Esophagus (tissue), 2 donors: ENCODE measurements around the gene SMAD6. TPM values are rescaled to one million over a fixed set of nuclear protein-coding genes. Genes with fewer than 3 reads are reported as not detected.
"Not testable (repeated sequence)": the region's sequence is repeated elsewhere in the genome, so short reads cannot be mapped to it uniquely, and the experiment has no call there.

Experiments
- H3K27ac ChIP-seq, 2 donors: one replicate each; pipeline ENCODE4 v1.5.1; 2013; ENCODE audit warnings: low read depth in 2 of 2, mild to moderate bottlenecking in 2 of 2, inconsistent platforms in 1 of 2, low read length in 1 of 2, moderate library complexity in 1 of 2
- H3K27me3 ChIP-seq, 2 donors: one replicate each; pipeline ENCODE4 v1.6.1; 2013; ENCODE audit warnings: low read length in 2 of 2, control low read depth in 1 of 2, mild to moderate bottlenecking in 1 of 2; ENCODE audit not compliant: insufficient read depth in 2 of 2, control insufficient read depth in 1 of 2
- H3K36me3 ChIP-seq, 2 donors: one replicate each; pipeline ENCODE4 v1.6.1; 2013; ENCODE audit warnings: low read length in 1 of 2; ENCODE audit not compliant: control insufficient read depth in 2 of 2, insufficient read depth in 2 of 2
- H3K4me1 ChIP-seq, 2 donors: one replicate each; pipeline ENCODE4 v1.6.1; 2013; ENCODE audit warnings: low read length in 1 of 2; ENCODE audit not compliant: control insufficient read depth in 2 of 2, insufficient read depth in 2 of 2
- H3K4me3 ChIP-seq, 2 donors: one replicate each; pipeline ENCODE4 v1.5.1; 2013; ENCODE audit warnings: low read length in 2 of 2, mild to moderate bottlenecking in 2 of 2, low read depth in 1 of 2, moderate library complexity in 1 of 2
- H3K9me3 ChIP-seq, 2 donors: one replicate each; pipeline ENCODE4 v1.6.1; 2013; ENCODE audit warnings: mild to moderate bottlenecking in 2 of 2, low read depth in 1 of 2, low read length in 1 of 2, moderate library complexity in 1 of 2; ENCODE audit not compliant: control insufficient read depth in 2 of 2, insufficient read depth in 1 of 2
- WGBS, 2 donors: extraction: QIAGEN DNeasy Blood & Tissue Kit; methylation state at CpG; one replicate each; pipeline ENCODE4 v1.1.7; 2013; 5-methylcytosine and 5-hydroxymethylcytosine counted together
- polyA plus RNA-seq, 2 donors: library from polyadenylated mRNA; stranded (reverse); fragments of 200-250 nt; gene quantifications; one replicate each; pipeline ENCODE4 v1.2.3, GENCODE V29; 2013
- donor health status: healthy with polysubstance abuse.
- donor health status: Bipolar disorder and iron deficiency.

Gene SMAD6
- polyA plus RNA-seq, 2 donors: 0.75 to 1.6 TPM

DNA sequence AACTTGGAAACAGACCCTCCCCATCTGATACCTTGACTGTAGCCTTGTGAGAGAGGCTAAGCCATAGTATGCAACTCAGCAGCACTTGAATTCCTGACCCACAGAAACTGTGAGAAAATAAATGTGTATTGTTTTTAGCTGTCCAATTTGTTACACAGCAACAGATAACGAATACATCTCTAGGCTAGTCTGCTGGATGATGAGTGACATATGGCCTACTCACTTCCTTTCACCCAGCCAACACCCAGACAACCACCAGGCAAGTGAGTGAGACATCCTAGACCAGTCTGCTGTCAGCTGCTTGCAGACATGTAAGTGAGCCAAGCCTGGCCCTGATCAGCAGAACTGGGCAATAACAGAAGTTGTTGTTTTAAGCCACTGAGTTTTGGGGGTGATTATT, 19.2 kb upstream of the SMAD6 start:
- WGBS, 2 donors: 88 to 100% methylated on average over 1 of the region's 1 CpG
- no peak overlapping the region for H3K4me3 ChIP-seq
- H3K27me3 ChIP-seq: no peaks in the 10 kb centered on the region
- H3K36me3 ChIP-seq: no peaks in the 10 kb centered on the region
- H3K4me1 ChIP-seq: no peaks in the 10 kb centered on the region
- H3K9me3 ChIP-seq: no peaks in the 10 kb centered on the region
- no peak overlapping the region for H3K27ac ChIP-seq

DNA sequence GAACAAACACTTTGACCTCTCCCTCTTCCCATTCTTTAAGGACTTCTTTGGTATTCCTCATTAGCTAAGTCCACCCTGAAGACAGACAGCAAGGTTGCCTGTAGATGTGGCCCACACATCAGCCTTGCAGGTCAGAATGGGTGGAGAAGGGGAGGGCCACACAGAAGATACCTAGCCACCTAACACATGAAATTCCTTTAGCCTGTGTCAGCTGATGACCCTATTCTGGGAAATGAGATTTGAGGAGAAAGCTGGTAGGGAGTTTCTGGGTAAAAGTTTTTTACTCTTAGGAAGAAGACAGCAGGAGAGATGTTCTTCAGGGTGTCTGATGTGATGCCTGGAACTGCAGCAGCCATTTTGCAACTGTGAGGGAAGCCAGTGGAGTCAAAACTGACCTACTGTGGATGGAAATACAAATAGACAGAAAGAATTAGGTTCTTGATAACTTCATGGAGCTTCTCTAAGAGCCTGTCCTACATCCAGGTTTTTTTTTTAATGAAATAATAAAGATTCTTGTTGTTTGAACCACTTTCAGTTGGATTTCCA, 17.8 kb upstream of the SMAD6 start:
- Histone ChIP-seq H3K27me3 (no peaks in the 10 kb centered on the region), H3K9me3 (no peaks in the 10 kb centered on the region), H3K36me3 (no peaks in the 10 kb centered on the region), H3K4me1 (no peaks in the 10 kb centered on the region), H3K27ac (no peak overlapping the region), H3K4me3 (no peak overlapping the region)

DNA sequence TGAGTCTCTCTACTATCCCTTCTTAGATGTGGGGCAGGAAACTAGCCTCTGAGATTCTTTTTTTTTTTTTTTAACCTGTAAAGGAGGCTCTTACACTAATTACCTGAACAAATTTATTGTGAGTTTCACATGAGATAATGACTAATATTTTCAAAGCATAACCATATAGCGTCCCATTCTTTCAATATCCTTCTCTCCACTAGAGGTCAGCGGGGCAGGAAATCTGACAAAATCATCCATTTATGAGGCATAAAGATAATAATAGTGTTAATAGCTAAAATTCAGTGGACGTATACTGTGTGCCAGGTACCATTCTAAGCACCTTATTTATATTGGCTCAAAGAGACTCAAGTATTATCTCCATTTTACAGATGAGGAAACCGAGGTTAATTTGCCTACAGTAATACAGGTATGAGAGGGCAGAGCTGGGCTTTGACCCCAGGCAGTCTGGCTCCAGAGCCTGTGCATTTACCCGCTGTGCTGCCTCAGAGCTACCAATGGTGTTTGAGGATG, 16.3 kb upstream of the SMAD6 start:
- Histone ChIP-seq H3K36me3 (no peaks in the 10 kb centered on the region), H3K4me3 (no peak overlapping the region), H3K4me1 (no peaks in the 10 kb centered on the region), H3K27ac (no peak overlapping the region), H3K27me3 (no peaks in the 10 kb centered on the region), H3K9me3 (no peaks in the 10 kb centered on the region)
- WGBS, 2 donors: 75 to 79% methylated on average over 5 of the region's 5 CpGs

DNA sequence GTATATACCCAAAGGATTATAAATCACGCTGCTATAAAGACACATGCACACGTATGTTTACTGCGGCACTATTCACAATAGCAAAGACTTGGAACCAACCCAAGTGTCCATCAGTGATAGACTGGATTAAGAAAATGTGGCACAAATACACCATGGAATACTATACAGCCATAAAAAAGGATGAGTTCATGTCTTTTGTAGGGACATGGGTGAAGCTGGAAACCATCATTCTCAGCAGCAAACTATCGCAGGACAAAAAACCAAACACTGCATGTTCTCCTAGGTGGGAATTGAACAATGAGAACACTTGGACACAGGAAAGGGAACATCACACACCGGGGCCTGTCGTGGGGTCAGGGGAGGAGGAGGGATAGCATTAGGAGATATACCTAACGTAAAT, 11.1 kb upstream of the SMAD6 start:
- H3K27ac ChIP-seq, H3K4me3 ChIP-seq, H3K4me1 ChIP-seq, H3K36me3 ChIP-seq, H3K9me3 ChIP-seq, H3K27me3 ChIP-seq: not testable (repeated sequence)
- 83 to 89% methylated on average over 5 to 7 of the region's 7 CpGs for WGBS, 2 donors

DNA sequence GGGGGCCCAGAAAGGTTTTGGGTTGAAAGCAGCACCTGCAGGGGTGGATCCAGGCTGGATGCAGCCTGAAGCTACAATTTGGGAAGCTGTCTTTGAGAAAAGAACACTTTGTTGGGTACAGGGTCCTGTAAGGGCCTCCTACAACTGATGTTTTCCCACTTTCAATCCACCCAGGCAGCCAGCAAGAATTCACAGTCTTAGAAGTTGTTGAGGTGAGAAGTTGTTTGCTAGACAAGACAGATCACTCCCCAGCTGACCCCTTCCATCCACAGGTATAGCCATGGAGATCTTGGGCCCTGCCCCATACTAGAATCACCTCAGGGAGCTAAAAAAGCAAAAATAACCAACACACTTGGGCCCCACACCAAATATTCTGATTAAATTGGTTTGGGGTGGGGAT, 10.3 kb upstream of the SMAD6 start:
- Histone ChIP-seq H3K27ac (no peak overlapping the region), H3K36me3 (no peaks in the 10 kb centered on the region), H3K9me3 (no peaks in the 10 kb centered on the region), H3K27me3 (no peaks in the 10 kb centered on the region), H3K4me3 (no peak overlapping the region), H3K4me1 (no peaks in the 10 kb centered on the region)

DNA sequence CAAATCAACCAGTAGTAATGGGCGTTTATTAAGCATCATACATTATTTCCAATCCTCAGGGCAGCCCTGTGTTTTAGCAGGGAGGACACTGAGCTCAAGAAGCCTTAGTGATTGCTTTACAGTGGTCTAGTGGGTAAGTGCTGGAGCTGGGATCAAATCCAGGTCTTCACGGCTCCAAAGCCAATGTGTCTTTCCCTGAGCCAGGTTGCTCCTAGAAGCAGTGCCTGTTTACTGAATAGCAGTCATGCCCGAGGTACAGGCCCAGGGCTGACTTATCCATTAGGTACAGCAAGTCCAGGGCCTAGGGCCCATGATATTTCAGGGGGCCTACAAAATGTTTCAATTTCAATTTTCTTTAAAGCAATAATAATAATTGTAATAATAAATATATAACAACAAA, 9.6 kb upstream of the SMAD6 start:
- H3K9me3 ChIP-seq: no peaks in the 10 kb centered on the region
- H3K4me3 ChIP-seq: no peak overlapping the region
- 62 to 80% methylated on average over 3 of the region's 3 CpGs for WGBS, 2 donors
- H3K27ac ChIP-seq: no peak overlapping the region
- no peaks in the 10 kb centered on the region for H3K4me1 ChIP-seq
- no peaks in the 10 kb centered on the region for H3K27me3 ChIP-seq
- H3K36me3 ChIP-seq: no peaks in the 10 kb centered on the region

DNA sequence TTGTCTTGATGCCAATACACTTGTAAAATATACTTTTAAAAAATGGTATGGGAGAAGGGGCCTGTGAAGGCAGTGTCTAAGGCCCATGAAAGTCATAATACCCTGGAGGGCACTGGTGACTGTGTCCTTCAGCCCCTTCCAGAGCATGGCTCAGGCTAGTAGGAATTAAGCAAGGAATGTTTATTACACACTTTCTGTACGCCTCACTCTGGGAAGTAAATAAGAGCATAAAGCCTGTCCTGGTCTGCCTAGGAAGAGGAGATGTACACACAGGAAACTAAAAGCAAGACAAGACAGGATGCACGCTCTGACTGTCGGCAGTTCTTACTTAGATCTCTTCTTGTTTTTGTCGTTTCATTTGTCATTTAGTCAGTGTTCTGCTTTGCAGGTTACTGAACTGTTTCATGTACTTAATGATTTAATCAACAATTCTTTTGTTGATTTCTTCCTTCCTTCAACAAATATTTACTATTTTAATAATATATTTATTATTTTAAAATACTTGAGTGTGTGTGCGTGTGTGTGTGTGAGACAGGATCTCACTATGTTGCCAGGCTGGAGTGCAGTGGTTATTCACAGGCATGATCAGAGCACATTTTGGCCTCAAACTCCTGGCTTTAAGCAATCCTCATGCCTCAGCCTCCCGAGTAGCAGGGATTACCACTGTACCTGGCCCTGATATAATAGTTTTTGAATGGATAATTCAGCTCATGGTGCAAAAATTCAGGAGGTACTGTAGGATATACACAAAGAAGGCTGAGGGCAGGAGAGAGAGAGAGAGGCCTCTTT, 9.0 kb upstream of the SMAD6 start:
- Histone ChIP-seq H3K4me1 (no peaks in the 10 kb centered on the region), H3K27ac (no peak overlapping the region), H3K36me3 (no peaks in the 10 kb centered on the region), H3K27me3 (no peaks in the 10 kb centered on the region), H3K9me3 (no peaks in the 10 kb centered on the region), H3K4me3 (no peak overlapping the region)
- WGBS, 2 donors: 54 to 70% methylated on average over 6 of the region's 6 CpGs

DNA sequence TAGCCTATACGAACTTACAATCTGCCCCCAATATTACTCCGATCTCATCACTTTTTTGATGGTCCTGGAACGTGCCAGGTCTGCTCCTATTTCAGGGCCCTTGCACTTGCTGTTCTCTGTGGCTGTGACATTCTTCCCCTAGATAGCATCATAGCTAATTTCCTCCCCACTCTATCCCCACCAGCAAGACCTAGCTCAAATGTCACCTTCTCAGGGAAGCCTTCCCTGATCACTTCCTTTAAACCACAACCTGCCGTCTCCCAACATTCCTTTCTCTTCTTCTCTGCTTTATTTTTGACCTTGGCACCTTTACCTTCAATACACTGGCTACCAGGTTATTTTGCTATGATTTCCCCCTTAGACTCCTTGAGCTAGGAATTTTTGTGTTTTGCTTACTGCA, 5.3 kb upstream of the SMAD6 start:
- no peaks in the 10 kb centered on the region for H3K9me3 ChIP-seq
- no peak overlapping the region for H3K27ac ChIP-seq
- no peaks in the 10 kb centered on the region for H3K4me1 ChIP-seq
- no peaks in the 10 kb centered on the region for H3K36me3 ChIP-seq
- no peak overlapping the region for H3K4me3 ChIP-seq
- no peaks in the 10 kb centered on the region for H3K27me3 ChIP-seq
- 90 to 93% methylated on average over 4 of the region's 4 CpGs for WGBS, 2 donors

DNA sequence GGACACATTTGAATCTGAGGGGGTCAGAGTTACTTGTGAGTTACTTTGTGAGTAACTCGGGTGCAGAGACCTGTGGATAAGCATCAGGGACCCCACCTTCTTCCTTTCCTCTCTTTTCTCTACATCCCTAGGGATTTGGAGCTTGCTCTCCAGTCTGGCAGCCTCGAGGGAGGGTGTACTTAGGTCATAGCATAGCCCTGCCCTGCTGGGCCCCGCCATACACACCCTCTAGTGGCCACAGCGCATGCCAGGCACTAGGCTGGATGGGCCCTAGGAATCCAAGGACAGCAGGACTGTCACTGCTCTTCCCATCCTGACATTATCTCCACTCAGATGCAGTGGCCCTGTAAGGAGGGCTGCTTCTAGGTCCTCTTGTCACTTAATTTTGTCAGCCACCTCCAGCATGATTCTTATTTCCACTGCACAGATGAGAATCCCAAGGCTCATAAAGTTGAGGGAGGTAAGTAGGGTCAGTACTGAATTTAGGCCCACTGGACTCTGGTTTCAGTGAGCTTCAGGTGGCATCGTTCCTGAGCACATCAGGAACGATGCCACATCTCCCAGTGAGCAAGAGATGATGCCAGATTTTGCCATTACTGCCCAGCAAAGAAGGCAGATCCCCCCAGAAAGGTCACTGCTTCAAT, 3.6 kb upstream of the SMAD6 start:
- Histone ChIP-seq H3K4me1 (peaks cover 0 to 1% of the 10 kb centered on the region in 2 donors), H3K36me3 (no peaks in the 10 kb centered on the region), H3K27ac (no peak overlapping the region), H3K27me3 (no peaks in the 10 kb centered on the region), H3K9me3 (no peaks in the 10 kb centered on the region), H3K4me3 (no peak overlapping the region)
- WGBS, 2 donors: 38% methylated on average over 6 of the region's 6 CpGs

DNA sequence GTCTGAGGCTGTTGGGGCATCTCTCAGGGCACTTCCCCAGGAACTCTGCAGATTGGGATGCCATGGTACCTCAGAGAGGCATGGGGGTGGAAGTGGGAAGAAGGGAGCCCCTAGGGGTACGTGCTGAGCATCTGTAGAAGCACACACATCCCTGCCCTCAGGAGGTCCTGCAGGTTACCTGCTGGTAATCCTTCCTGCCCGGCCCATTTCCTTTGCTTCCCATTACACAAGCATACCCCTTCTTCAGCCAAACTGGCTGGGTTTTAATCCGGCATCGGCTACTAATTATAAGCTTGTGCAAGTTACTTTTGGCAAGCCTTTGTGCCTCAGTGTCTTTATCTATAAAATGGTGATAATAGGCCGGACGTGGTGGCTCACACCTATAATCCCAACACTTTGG, 3.1 kb upstream of the SMAD6 start:
- peaks cover 0 to 1% of the 10 kb centered on the region in 2 donors for H3K4me1 ChIP-seq
- H3K4me3 ChIP-seq: no peak overlapping the region
- 86 to 91% methylated on average over 6 of the region's 6 CpGs for WGBS, 2 donors
- no peaks in the 10 kb centered on the region for H3K36me3 ChIP-seq
- H3K9me3 ChIP-seq: no peaks in the 10 kb centered on the region
- H3K27ac ChIP-seq: no peak overlapping the region
- H3K27me3 ChIP-seq: no peaks in the 10 kb centered on the region
